SU-DHL-6 (cell line): Measurements from ENCODE around the gene NPC2.

Source experiments
- CTCF ChIP-seq: fragments of 200-600 bp; sonication (generic); IDR thresholded peaks from one replicate; pipeline ENCODE4 v1.5.1; 2017; ENCODE audit warnings: antibody characterized with exemption, mild to moderate bottlenecking, low read length, moderate library complexity; ENCODE audit not compliant: insufficient read depth, poor library complexity, severe bottlenecking
- EZH2phosphoT487 ChIP-seq: fragments of 200-600 bp; sonication (generic), shearing (Covaris generic); conservative IDR thresholded peaks from 2 replicates; pipeline ENCODE4 v1.6.1; 2018; ENCODE audit warnings: mild to moderate bottlenecking, antibody characterized with exemption, low read length, moderate library complexity, mixed read lengths

GRCh38 chr14:74511966-74512830 lies 19.1 kb upstream of the NPC2 start:
- TF ChIP-seq CTCF (no peak), EZH2phosphoT487 (no peak)
